Activated CD4-positive, alpha-beta memory T cell treated with anti-CD3 and anti-CD28 coated beads, Interleukin-2, amount 10 ng/mL, durations not matched to agents 7 days and 5 days (primary cell): ENCODE measurements around the gene TECPR2. TPM values are rescaled to one million over a fixed set of nuclear protein-coding genes. Genes with fewer than 3 reads are reported as not detected.
A peak's percentile ranks its signal among the peaks of the same experiment; 100 is the strongest.

ENCODE experiments used
- CTCF ChIA-PET: fragments of 350-600 bp; sonication (Branson Sonifier 250); formaldehyde crosslinking; loops from one replicate; lab custom pipeline; 2021; ENCODE audit warnings: antibody characterized with exemption, inconsistent platforms; lab: Charles Lee
- POLR2A ChIA-PET: fragments of 350-600 bp; sonication (Branson Sonifier 250); formaldehyde crosslinking; loops from one replicate; lab custom pipeline; 2021; ENCODE audit warnings: antibody characterized with exemption; lab: Charles Lee
- DNase-seq: peaks from one replicate; pipeline ENCODE4 v3.0.0-alpha.2; 2020
- H3K27ac Mint-ChIP-seq: one replicate; pipeline ENCODE4 v1.8.0; 2021; ENCODE audit warnings: mild to moderate bottlenecking, mixed read lengths
- H3K27me3 Mint-ChIP-seq: one replicate; pipeline ENCODE4 v1.8.0; 2021; ENCODE audit warnings: mixed read lengths
- H3K36me3 Mint-ChIP-seq: one replicate; pipeline ENCODE4 v1.8.0; 2021; ENCODE audit warnings: low read depth, mixed read lengths
- H3K4me1 Mint-ChIP-seq: one replicate; pipeline ENCODE4 v1.8.0; 2021; ENCODE audit warnings: mixed read lengths
- H3K4me3 Mint-ChIP-seq: one replicate; pipeline ENCODE4 v1.8.0; 2021; ENCODE audit warnings: mild to moderate bottlenecking, mixed read lengths
- H3K9me3 Mint-ChIP-seq: one replicate; pipeline ENCODE4 v1.8.0; 2021; ENCODE audit warnings: mixed read lengths
- total RNA-seq, 2 experiments: library from RNA; stranded (reverse); gene quantifications; one replicate each; pipeline ENCODE4 v1.2.3, GENCODE V29; 2021

TECPR2 gene
- total RNA-seq, 2 experiments from 2014 or later = 12.3 to 12.5 TPM

DNA sequence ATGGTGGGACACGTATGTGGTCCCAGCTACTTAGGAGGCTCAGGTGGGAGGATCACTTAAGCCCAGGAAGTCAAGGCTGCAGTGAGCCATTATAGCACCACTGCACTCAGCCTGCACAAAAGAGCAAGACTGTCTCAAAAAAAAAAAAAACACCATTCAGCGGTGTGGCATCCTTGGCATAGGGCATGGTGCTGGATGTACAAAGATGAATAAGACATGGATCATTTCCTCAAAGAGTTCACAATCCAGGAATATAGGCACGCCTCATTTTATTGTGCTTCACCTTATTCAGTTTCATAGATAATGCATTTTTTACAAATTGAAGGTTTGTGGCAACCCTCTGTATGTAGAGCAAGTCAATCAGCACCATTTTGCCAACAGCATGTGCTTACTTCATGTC is 6.5 kb upstream of the TECPR2 start:
- CTCF ChIA-PET = interaction anchor here (1.1 to 1.2 kb wide), 2 partner anchors 42 to 160 kb away, joined by 3 read pairs; no protein-coding TSS in a partner anchor
- POLR2A ChIA-PET = no interaction called here
- Mint-ChIP-seq H3K27me3 (no peaks in the 10 kb centered on the region), H3K4me3 (no peak overlapping the region), H3K9me3 (no peaks in the 10 kb centered on the region), H3K27ac (no peak overlapping the region), H3K36me3 (peaks cover 35% of the 10 kb centered on the region), H3K4me1 (peaks cover 9% of the 10 kb centered on the region)
- DNase-seq = no peak

DNA sequence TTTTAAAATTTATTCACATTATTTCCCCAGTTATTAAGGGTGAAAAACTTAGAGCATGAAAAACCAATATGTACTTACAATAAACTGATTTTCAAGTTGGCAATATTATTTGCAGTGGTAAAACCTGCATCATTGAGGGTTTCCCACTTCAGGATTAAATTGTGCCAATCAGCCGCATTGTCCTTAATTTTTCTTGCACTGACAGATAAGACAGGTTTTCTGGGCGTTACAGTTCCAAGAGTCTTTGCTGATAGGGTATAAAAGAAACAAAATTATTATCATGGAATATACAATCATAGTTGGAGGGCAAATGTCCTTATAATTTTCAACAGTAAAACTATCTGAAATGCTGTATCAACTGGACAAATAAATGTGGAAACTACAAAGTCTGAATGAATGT is 3.4 kb upstream of the TECPR2 start:
- H3K27me3 Mint-ChIP-seq = no peaks in the 10 kb centered on the region
- peaks cover 26% of the 10 kb centered on the region for H3K36me3 Mint-ChIP-seq
- CTCF ChIA-PET = no interaction called here
- H3K9me3 Mint-ChIP-seq = no peaks in the 10 kb centered on the region
- POLR2A ChIA-PET = interaction anchor here (0.6 kb wide), 1 partner anchor 974 kb away, joined by 3 read pairs; no protein-coding TSS in a partner anchor
- no peak for DNase-seq
- H3K4me3 Mint-ChIP-seq = no peak overlapping the region
- no peak overlapping the region for H3K27ac Mint-ChIP-seq
- H3K4me1 Mint-ChIP-seq = peaks cover 18% of the 10 kb centered on the region

GRCh38 chr14:102360388-102360787 is 2.4 kb upstream of the TECPR2 start:
- no peak for DNase-seq
- ChIA-PET CTCF (no interaction called here), POLR2A (interaction anchor here (0.7 to 1.0 kb wide), 2 partner anchors 40 to 256 kb away, joined by 3 read pairs; no protein-coding TSS in a partner anchor)
- H3K27me3 Mint-ChIP-seq = no peaks in the 10 kb centered on the region
- H3K36me3 Mint-ChIP-seq = peaks cover 20% of the 10 kb centered on the region
- no peak overlapping the region for H3K4me3 Mint-ChIP-seq
- H3K27ac Mint-ChIP-seq = no peak overlapping the region
- peaks cover 18% of the 10 kb centered on the region for H3K4me1 Mint-ChIP-seq
- no peaks in the 10 kb centered on the region for H3K9me3 Mint-ChIP-seq

GRCh38 chr14:102362084-102362483 is 657 bp upstream of the TECPR2 start:
- ChIA-PET CTCF (interaction anchor here (0.7 to 2.7 kb wide), 7 partner anchors 12 to 274 kb away, joined by 3 to 11 read pairs (median 3); partner anchors contain the start of gene ZNF839), POLR2A (interaction anchor here (0.7 to 2.9 kb wide), 19 partner anchors 8 to 640 kb away, joined by 3 to 52 read pairs (median 4); partner anchors contain the start of genes MOK and ZNF839)
- H3K4me1 Mint-ChIP-seq = peaks cover 22% of the 10 kb centered on the region
- peak; percentile 37 for DNase-seq
- peak overlapping the region; percentile 92 for H3K4me3 Mint-ChIP-seq
- H3K27ac Mint-ChIP-seq = peak overlapping the region; percentile 88
- no peaks in the 10 kb centered on the region for H3K9me3 Mint-ChIP-seq
- H3K36me3 Mint-ChIP-seq = peaks cover 11% of the 10 kb centered on the region
- H3K27me3 Mint-ChIP-seq = no peaks in the 10 kb centered on the region

GRCh38 chr14:102363182-102363943 is 622 bp downstream of the TECPR2 start:
- peaks cover under 1% of the 10 kb centered on the region for H3K36me3 Mint-ChIP-seq
- no peaks in the 10 kb centered on the region for H3K9me3 Mint-ChIP-seq
- no peak overlapping the region for H3K4me3 Mint-ChIP-seq
- H3K4me1 Mint-ChIP-seq = peaks cover 30% of the 10 kb centered on the region
- no peaks in the 10 kb centered on the region for H3K27me3 Mint-ChIP-seq
- ChIA-PET CTCF (interaction anchor here (1.2 to 2.7 kb wide), 2 partner anchors 12 to 46 kb away, joined by 5 to 11 read pairs; no protein-coding TSS in a partner anchor), POLR2A (interaction anchor here (0.6 to 2.9 kb wide), 11 partner anchors 12 to 642 kb away, joined by 3 to 52 read pairs (median 5); partner anchors contain the start of genes MOK and ZNF839)
- peak overlapping the region; percentile 82 for H3K27ac Mint-ChIP-seq
- peak; percentile 47 for DNase-seq

- peaks cover 48% of the 10 kb centered on the region for H3K4me1 Mint-ChIP-seq
- no peak for DNase-seq
- no peaks in the 10 kb centered on the region for H3K36me3 Mint-ChIP-seq
- H3K9me3 Mint-ChIP-seq = no peaks in the 10 kb centered on the region
- ChIA-PET POLR2A (no interaction called here), CTCF (no interaction called here)
- H3K4me3 Mint-ChIP-seq = no peak overlapping the region
- peak overlapping the region; percentile 7 for H3K27ac Mint-ChIP-seq
- no peaks in the 10 kb centered on the region for H3K27me3 Mint-ChIP-seq
Measured at GRCh38 chr14:102370305-102370809, 7.6 kb downstream of the TECPR2 start.

GRCh38 chr14:102371361-102371760 is 8.6 kb downstream of the TECPR2 start:
- H3K9me3 Mint-ChIP-seq = no peaks in the 10 kb centered on the region
- ChIA-PET POLR2A (no interaction called here), CTCF (no interaction called here)
- H3K36me3 Mint-ChIP-seq = no peaks in the 10 kb centered on the region
- H3K27ac Mint-ChIP-seq = no peak overlapping the region
- H3K27me3 Mint-ChIP-seq = no peaks in the 10 kb centered on the region
- H3K4me3 Mint-ChIP-seq = no peak overlapping the region
- no peak for DNase-seq
- peaks cover 53% of the 10 kb centered on the region for H3K4me1 Mint-ChIP-seq

DNA sequence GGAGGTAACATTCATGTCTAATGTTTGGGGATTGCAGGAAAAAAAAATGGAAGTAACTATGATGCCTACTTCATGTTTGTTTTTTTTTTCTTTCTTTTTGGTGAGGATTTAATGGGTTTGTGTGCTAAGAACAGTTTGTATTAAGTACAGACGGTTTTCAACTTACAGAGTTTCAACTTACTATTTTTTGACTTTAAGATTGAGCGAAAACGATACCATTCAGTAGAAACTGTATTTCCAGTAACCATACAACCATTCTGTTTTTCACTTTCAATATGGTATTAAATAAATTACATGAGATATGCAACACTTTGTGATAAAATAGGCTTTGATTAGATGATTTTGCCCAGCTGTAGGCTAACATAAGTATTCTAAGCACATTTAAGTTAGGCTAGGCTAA is 10.4 kb downstream of the TECPR2 start:
- ChIA-PET POLR2A (no interaction called here), CTCF (interaction anchor here (0.5 to 1.4 kb wide), 2 partner anchors 11 to 375 kb away, joined by 3 read pairs; partner anchors contain the start of gene CINP)
- Mint-ChIP-seq H3K4me1 (peaks cover 57% of the 10 kb centered on the region), H3K27ac (no peak overlapping the region), H3K9me3 (no peaks in the 10 kb centered on the region), H3K36me3 (peaks cover 12% of the 10 kb centered on the region), H3K27me3 (no peaks in the 10 kb centered on the region), H3K4me3 (no peak overlapping the region)
- DNase-seq = no peak

- peaks cover 47% of the 10 kb centered on the region for H3K4me1 Mint-ChIP-seq
- no peaks in the 10 kb centered on the region for H3K9me3 Mint-ChIP-seq
- DNase-seq = no peak
- ChIA-PET POLR2A (no interaction called here), CTCF (interaction anchor here (1.4 kb wide), 2 partner anchors 7 to 12 kb away, joined by 3 to 5 read pairs; partner anchors contain the start of gene CINP)
- H3K4me3 Mint-ChIP-seq = no peak overlapping the region
- no peak overlapping the region for H3K27ac Mint-ChIP-seq
- H3K36me3 Mint-ChIP-seq = peaks cover 17% of the 10 kb centered on the region
- no peaks in the 10 kb centered on the region for H3K27me3 Mint-ChIP-seq
Measured at GRCh38 chr14:102374264-102374663, 11.5 kb downstream of the TECPR2 start.

- ChIA-PET POLR2A (interaction anchor here (1.6 kb wide), 2 partner anchors 8 to 13 kb away, joined by 4 to 13 read pairs; partner anchors contain the start of genes CINP and TECPR2), CTCF (interaction anchor here (1.4 kb wide), 2 partner anchors 8 to 12 kb away, joined by 5 read pairs; partner anchors contain the start of genes CINP and TECPR2)
- H3K27ac Mint-ChIP-seq = peak overlapping the region; percentile 17
- H3K4me1 Mint-ChIP-seq = peaks cover 47% of the 10 kb centered on the region
- peaks cover 19% of the 10 kb centered on the region for H3K36me3 Mint-ChIP-seq
- H3K27me3 Mint-ChIP-seq = no peaks in the 10 kb centered on the region
- H3K9me3 Mint-ChIP-seq = no peaks in the 10 kb centered on the region
- no peak overlapping the region for H3K4me3 Mint-ChIP-seq
- DNase-seq = no peak
Measured at GRCh38 chr14:102375119-102375518, 12.4 kb downstream of the TECPR2 start.

DNA sequence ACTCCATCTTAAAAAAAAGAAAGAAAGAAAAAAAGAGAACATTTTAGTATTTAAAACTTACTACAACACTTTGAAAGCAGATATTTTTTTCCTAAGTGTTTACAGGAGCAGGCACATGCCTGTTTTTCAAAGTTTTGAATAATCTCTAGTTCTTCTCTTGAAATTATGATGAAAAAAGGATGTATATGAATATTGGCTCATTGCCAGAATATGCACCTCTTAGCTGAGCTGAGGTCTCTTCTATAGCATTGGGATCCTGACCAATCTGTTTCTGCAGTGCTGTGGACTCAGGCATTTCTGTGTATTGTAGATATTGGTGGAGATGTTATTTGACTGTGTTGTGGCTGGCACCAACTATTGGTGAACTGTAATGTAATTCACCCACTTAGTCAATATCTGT is 15.0 kb downstream of the TECPR2 start:
- CTCF ChIA-PET = no interaction called here
- Mint-ChIP-seq H3K36me3 (peaks cover 19% of the 10 kb centered on the region), H3K27ac (no peak overlapping the region), H3K27me3 (no peaks in the 10 kb centered on the region), H3K9me3 (no peaks in the 10 kb centered on the region), H3K4me1 (peaks cover 33% of the 10 kb centered on the region), H3K4me3 (no peak overlapping the region)
- no peak for DNase-seq
- POLR2A ChIA-PET = interaction anchor here (1.2 kb wide), 1 partner anchor 9 kb away, joined by 4 read pairs; no protein-coding TSS in a partner anchor

DNA sequence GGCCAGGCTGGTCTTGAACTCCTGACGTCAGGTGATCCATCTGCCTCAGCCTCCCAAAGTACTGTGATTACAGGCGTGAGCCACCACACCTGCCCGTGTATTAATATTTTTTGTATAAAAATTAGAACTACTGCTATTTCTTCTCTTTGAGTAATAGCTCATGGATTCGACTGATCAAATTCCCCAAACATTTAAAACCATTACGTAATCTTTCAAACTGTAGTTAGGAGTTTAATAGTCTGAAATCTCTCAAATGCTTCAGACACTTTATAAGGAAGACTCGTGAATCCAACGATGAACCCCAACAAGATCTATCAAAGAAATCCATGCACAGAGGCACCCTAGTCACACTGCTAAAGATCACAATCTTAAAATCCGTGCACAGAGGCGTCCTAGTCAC is 16.1 kb downstream of the TECPR2 start:
- Mint-ChIP-seq H3K27me3 (no peaks in the 10 kb centered on the region), H3K4me1 (peaks cover 25% of the 10 kb centered on the region), H3K27ac (no peak overlapping the region), H3K36me3 (peaks cover 19% of the 10 kb centered on the region), H3K9me3 (no peaks in the 10 kb centered on the region), H3K4me3 (no peak overlapping the region)
- no peak for DNase-seq
- ChIA-PET POLR2A (interaction anchor here (0.8 to 1.2 kb wide), 2 partner anchors 8 to 17 kb away, joined by 3 to 4 read pairs; partner anchors contain the start of genes CINP and TECPR2), CTCF (no interaction called here)

DNA sequence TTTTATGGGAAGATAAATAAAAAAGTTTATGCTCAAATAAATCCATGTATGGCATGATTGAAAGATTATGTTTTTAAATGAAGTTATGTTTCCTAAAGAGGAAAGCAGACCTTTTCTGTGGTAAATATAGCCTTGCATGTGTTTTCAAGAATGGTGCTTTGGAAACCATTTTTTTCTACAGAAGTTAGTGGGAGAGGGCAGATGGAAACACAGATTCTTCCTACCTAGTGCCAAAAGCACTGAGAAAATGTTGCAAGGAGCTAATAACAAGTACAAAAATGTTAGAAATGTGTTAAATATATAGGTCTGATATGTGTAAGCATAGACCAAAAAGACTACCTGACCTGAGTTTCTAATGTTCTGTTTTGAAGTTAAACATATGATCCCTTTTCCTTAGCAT is 24.3 kb downstream of the TECPR2 start:
- Mint-ChIP-seq H3K4me3 (no peak overlapping the region), H3K27ac (no peak overlapping the region), H3K36me3 (peaks cover 5% of the 10 kb centered on the region), H3K9me3 (no peaks in the 10 kb centered on the region), H3K4me1 (no peaks in the 10 kb centered on the region), H3K27me3 (no peaks in the 10 kb centered on the region)
- ChIA-PET POLR2A (interaction anchor here (1.2 kb wide), 1 partner anchor 9 kb away, joined by 4 read pairs; no protein-coding TSS in a partner anchor), CTCF (interaction anchor here (0.8 kb wide), 1 partner anchor 137 kb away, joined by 3 read pairs; no protein-coding TSS in a partner anchor)
- DNase-seq = no peak
